Esophagus squamous epithelium (tissue), 4 donors: ENCODE results near the gene ANOS1.

Experiments
- CTCF ChIP-seq, 6 experiments: fragments of 450-650 bp in 4 of 6; fragments of 200-600 bp in 2 of 6; sonication (generic) in 2 of 6; IDR thresholded peaks; one replicate each; pipeline ENCODE4 v1.5.1; 2016 to 2019; ENCODE audit warnings: antibody characterized with exemption in 6 of 6, mild to moderate bottlenecking in 4 of 6, moderate library complexity in 4 of 6
- POLR2A ChIP-seq, 4 donors: fragments of 450-650 bp; IDR thresholded peaks; one replicate each; pipeline ENCODE4 v1.6.1; 2017; ENCODE audit warnings: antibody characterized with exemption in 4 of 4, mild to moderate bottlenecking in 4 of 4, moderate library complexity in 3 of 4

GRCh38 chrX:8579602-8580001 is 152.3 kb downstream of the ANOS1 start:
- TF ChIP-seq CTCF (IDR thresholded peaks at IDR 0.05): no peak
- TF ChIP-seq POLR2A (IDR thresholded peaks at IDR 0.05): no peak
